H1 (cell line): Measurements from ENCODE around the gene ARR3. TPM values are rescaled to one million over a fixed set of nuclear protein-coding genes. Genes with fewer than 3 reads are reported as not detected.

Experiments
- KDM4A ChIP-seq: IDR thresholded peaks from one replicate; pipeline ENCODE4 v1.7.1; 2012; ENCODE audit warnings: low read depth, mild to moderate bottlenecking, moderate library complexity, low read length, inconsistent platforms; ENCODE audit not compliant: severe bottlenecking
- PHF8 ChIP-seq: fragments of 200-600 bp; sonication (generic); conservative IDR thresholded peaks from 2 replicates; pipeline ENCODE4 v1.7.1; 2012; ENCODE audit warnings: low read depth, mild to moderate bottlenecking, inconsistent platforms, low read length, moderate library complexity
- RBBP5 ChIP-seq: IDR thresholded peaks from 2 replicates; pipeline ENCODE4 v1.7.1; 2012; ENCODE audit warnings: low read depth, mild to moderate bottlenecking, inconsistent platforms, low read length, moderate library complexity, borderline replicate concordance
- SIN3A ChIP-seq, 2 experiments: IDR thresholded peaks in 1 of 2; conservative IDR thresholded peaks in 1 of 2; 2 replicates each; pipeline ENCODE4 v1.6.1; 2011 to 2012; ENCODE audit warnings: low read length in 2 of 2, improper control_type of control experiment in 1 of 2, low read depth in 1 of 2, mild to moderate bottlenecking in 1 of 2
- polyA plus RNA-seq, 7 experiments: library from polyadenylated mRNA; depleted of rRNA in 3 of 7; stranded (reverse) in 5 of 7; unstranded in 2 of 7; fragments of >200 nt in 5 of 7; fragments of 200-250 nt in 2 of 7; gene quantifications; 1 replicate in 5 of 7; 2 replicates in 1 of 7; 4 replicates in 1 of 7; pipeline versions ENCODE4 v1.2.1 to v1.2.3, GENCODE V29; 2011 to 2013; ENCODE audit warnings: missing spikeins in 2 of 7, mixed read lengths in 2 of 7
- total RNA-seq: library from RNA; stranded (reverse); fragmentation: NEBNext Ultra II Directional; extraction: Animal tissue kit (Norgen Biotek cat#: 25700); gene quantifications from 2 replicates; pipeline ENCODE4 v1.2.1, GENCODE V29; 2021

Gene ARR3
- total and polyA plus RNA-seq, 2 of the 8 experiments (the other 6 are each of a cell fraction or from before 2014, with no cell fraction given), result not detected

- TF ChIP-seq SIN3A (conservative IDR thresholded peaks at IDR 0.05 in 1 of 2, IDR thresholded peaks at IDR 0.05 in 1 of 2; ENCODE audit: low read depth in 1 of 2, low read length in 2 of 2) (no peak), PHF8 (no peak), KDM4A (no peak), RBBP5 (no peak)
- TF ChIP-seq, all 59 proteins: peak for 0
These were observed 48.0 kb upstream of the ARR3 start (continued) for GRCh38 chrX:70219938-70220764.
